Measurements from ENCODE around the gene BEND7.
"Not testable (repeated sequence)": the region's sequence is repeated elsewhere in the genome, so short reads cannot be mapped to it uniquely, and the experiment has no call there.

BEND7 gene

GRCh38 chr10:13457958-13458686 lies 70.7 kb downstream of the BEND7 start:
- H3K27ac Mint-ChIP-seq (ENCODE audit: low read depth): no peak overlapping the region
- H3K4me1 Mint-ChIP-seq: peaks cover 5% of the 10 kb centered on the region
- peaks cover 85% of the 10 kb centered on the region for H3K27me3 Mint-ChIP-seq
- no peak overlapping the region for H3K4me3 Mint-ChIP-seq
- ATAC-seq (replicated peaks; ENCODE audit: extremely low read depth, poor library complexity, severe bottlenecking) (no peak), DNase-seq (ENCODE audit: low spot score in 2 of 2) (no peak)
- H3K9me3 Mint-ChIP-seq: no peaks in the 10 kb centered on the region
- no peaks in the 10 kb centered on the region for H3K36me3 Mint-ChIP-seq (ENCODE audit: insufficient read depth)

GRCh38 chr10:13453896-13454295 lies 74.9 kb downstream of the BEND7 start:
- DNase-seq (ENCODE audit: low spot score in 2 of 2) (no peak), ATAC-seq (replicated peaks; ENCODE audit: extremely low read depth, poor library complexity, severe bottlenecking) (no peak)
- Mint-ChIP-seq H3K9me3 (no peaks in the 10 kb centered on the region), H3K36me3 (ENCODE audit: insufficient read depth) (no peaks in the 10 kb centered on the region), H3K4me1 (peaks cover 5% of the 10 kb centered on the region), H3K27me3 (peaks cover 69% of the 10 kb centered on the region), H3K27ac (ENCODE audit: low read depth) (no peak overlapping the region), H3K4me3 (no peak overlapping the region)

GRCh38 chr10:13450069-13450468 lies 78.7 kb downstream of the BEND7 start:
- peaks cover 5% of the 10 kb centered on the region for H3K4me1 Mint-ChIP-seq
- H3K4me3 Mint-ChIP-seq: no peak overlapping the region
- ATAC-seq (replicated peaks; ENCODE audit: extremely low read depth, poor library complexity, severe bottlenecking): no peak
- H3K27ac Mint-ChIP-seq (ENCODE audit: low read depth): no peak overlapping the region
- no peaks in the 10 kb centered on the region for H3K36me3 Mint-ChIP-seq (ENCODE audit: insufficient read depth)
- H3K9me3 Mint-ChIP-seq: no peaks in the 10 kb centered on the region
- peaks cover 62% of the 10 kb centered on the region for H3K27me3 Mint-ChIP-seq
- no peak for DNase-seq (ENCODE audit: low spot score in 2 of 2)

GRCh38 chr10:13449296-13449695 lies 79.5 kb downstream of the BEND7 start:
- no peak for DNase-seq (ENCODE audit: low spot score in 2 of 2)
- no peaks in the 10 kb centered on the region for H3K9me3 Mint-ChIP-seq
- peaks cover 58% of the 10 kb centered on the region for H3K27me3 Mint-ChIP-seq
- H3K4me3 Mint-ChIP-seq: no peak overlapping the region
- no peaks in the 10 kb centered on the region for H3K36me3 Mint-ChIP-seq (ENCODE audit: insufficient read depth)
- no peak overlapping the region for H3K27ac Mint-ChIP-seq (ENCODE audit: low read depth)
- no peak for ATAC-seq (replicated peaks; ENCODE audit: extremely low read depth, poor library complexity, severe bottlenecking)
- peaks cover 5% of the 10 kb centered on the region for H3K4me1 Mint-ChIP-seq

- no peak overlapping the region for H3K4me3 Mint-ChIP-seq
- DNase-seq (ENCODE audit: low spot score in 2 of 2): no peak
- no peaks in the 10 kb centered on the region for H3K36me3 Mint-ChIP-seq (ENCODE audit: insufficient read depth)
- H3K4me1 Mint-ChIP-seq: no peaks in the 10 kb centered on the region
- no peak overlapping the region for H3K27ac Mint-ChIP-seq (ENCODE audit: low read depth)
- no peaks in the 10 kb centered on the region for H3K9me3 Mint-ChIP-seq
- no peak for ATAC-seq (replicated peaks; ENCODE audit: extremely low read depth, poor library complexity, severe bottlenecking)
- H3K27me3 Mint-ChIP-seq: peaks cover 48% of the 10 kb centered on the region
Measured at GRCh38 chr10:13448216-13448615, 80.6 kb downstream of the BEND7 start.

DNA sequence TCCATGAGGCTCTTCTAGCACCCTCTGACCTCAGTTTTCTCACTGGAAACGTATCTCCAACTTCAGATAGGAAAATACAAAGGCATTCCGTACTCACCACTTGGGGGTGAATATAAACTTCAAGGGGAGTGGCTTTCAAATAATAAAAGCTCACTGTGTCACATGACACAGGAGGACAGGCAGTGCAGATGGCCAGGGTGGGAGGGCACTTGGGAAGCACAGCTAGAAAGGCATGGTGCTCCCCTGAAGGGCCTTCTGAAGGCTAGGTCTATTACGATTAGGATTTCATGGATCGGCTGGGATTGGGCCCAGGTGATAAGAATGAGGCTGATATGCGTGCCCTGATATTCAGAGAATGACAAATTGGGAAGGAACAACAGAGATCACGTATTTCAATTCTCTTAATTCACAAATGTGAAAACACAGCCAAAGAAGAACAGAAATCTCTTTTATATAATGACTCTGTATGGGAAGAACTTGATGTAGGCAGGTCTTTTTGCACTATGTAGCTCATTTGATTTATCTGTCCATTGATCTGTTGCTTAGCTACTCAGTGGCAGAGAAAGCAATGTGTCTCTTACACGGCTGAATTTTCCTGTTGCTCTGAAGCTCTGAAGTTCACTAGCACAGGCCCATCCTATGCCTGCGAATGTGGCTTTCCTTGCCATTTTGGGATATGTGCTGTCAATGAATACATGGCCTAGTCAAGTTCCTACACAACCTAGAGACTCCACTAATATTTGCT lies 83.0 kb downstream of the BEND7 start:
- H3K4me1 Mint-ChIP-seq: no peaks in the 10 kb centered on the region
- peaks cover 65% of the 10 kb centered on the region for H3K27me3 Mint-ChIP-seq
- DNase-seq (ENCODE audit: low spot score in 2 of 2) (no peak), ATAC-seq (replicated peaks; ENCODE audit: extremely low read depth, poor library complexity, severe bottlenecking) (no peak)
- no peaks in the 10 kb centered on the region for H3K9me3 Mint-ChIP-seq
- H3K36me3 Mint-ChIP-seq (ENCODE audit: insufficient read depth): no peaks in the 10 kb centered on the region
- no peak overlapping the region for H3K27ac Mint-ChIP-seq (ENCODE audit: low read depth)
- no peak overlapping the region for H3K4me3 Mint-ChIP-seq

DNA sequence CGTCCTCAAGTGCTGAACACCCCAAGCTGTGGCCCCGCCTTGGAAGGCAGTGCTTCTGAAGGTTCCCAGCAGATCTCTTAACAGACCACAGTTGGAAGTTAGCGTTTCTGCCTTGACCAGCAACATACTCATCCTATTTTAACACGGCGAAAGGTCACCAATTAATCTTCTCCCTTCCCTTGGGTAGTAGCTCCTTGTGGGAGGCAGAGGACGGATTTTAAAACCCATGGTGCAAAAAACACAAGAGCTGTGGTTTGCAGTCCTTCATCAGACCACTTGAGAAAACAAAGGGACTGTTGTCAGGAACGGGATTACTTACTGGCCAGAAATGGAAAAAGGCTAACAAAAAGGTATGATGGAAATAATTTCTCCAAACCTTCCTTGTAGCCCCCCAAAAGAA lies 87.3 kb downstream of the BEND7 start:
- ATAC-seq (replicated peaks; ENCODE audit: extremely low read depth, poor library complexity, severe bottlenecking) (no peak), DNase-seq (ENCODE audit: low spot score in 2 of 2) (no peak)
- no peak overlapping the region for H3K4me3 Mint-ChIP-seq
- H3K27ac Mint-ChIP-seq (ENCODE audit: low read depth): no peak overlapping the region
- H3K9me3 Mint-ChIP-seq: no peaks in the 10 kb centered on the region
- peaks cover 81% of the 10 kb centered on the region for H3K27me3 Mint-ChIP-seq
- no peaks in the 10 kb centered on the region for H3K36me3 Mint-ChIP-seq (ENCODE audit: insufficient read depth)
- H3K4me1 Mint-ChIP-seq: peaks cover 8% of the 10 kb centered on the region

- H3K27me3 Mint-ChIP-seq: peaks cover 75% of the 10 kb centered on the region
- no peak overlapping the region for H3K27ac Mint-ChIP-seq (ENCODE audit: low read depth)
- peak; percentile 71 for ATAC-seq (replicated peaks; ENCODE audit: extremely low read depth, poor library complexity, severe bottlenecking)
- H3K9me3 Mint-ChIP-seq: no peaks in the 10 kb centered on the region
- peaks cover 8% of the 10 kb centered on the region for H3K4me1 Mint-ChIP-seq
- H3K4me3 Mint-ChIP-seq: peak overlapping the region; percentile 62
- H3K36me3 Mint-ChIP-seq (ENCODE audit: insufficient read depth): no peaks in the 10 kb centered on the region
- peak; percentile 34 to 47 for DNase-seq (ENCODE audit: low spot score in 2 of 2)
Measured at GRCh38 chr10:13440185-13441061, 88.4 kb downstream of the BEND7 start.

GRCh38 chr10:13439313-13440184 lies 89.3 kb downstream of the BEND7 start:
- no peaks in the 10 kb centered on the region for H3K9me3 Mint-ChIP-seq
- H3K27ac Mint-ChIP-seq (ENCODE audit: low read depth): no peak overlapping the region
- H3K4me1 Mint-ChIP-seq: peaks cover 8% of the 10 kb centered on the region
- peaks cover 68% of the 10 kb centered on the region for H3K27me3 Mint-ChIP-seq
- H3K36me3 Mint-ChIP-seq (ENCODE audit: insufficient read depth): no peaks in the 10 kb centered on the region
- peak overlapping the region; percentile 62 for H3K4me3 Mint-ChIP-seq
- no peak for DNase-seq (ENCODE audit: low spot score in 2 of 2)
- no peak for ATAC-seq (replicated peaks; ENCODE audit: extremely low read depth, poor library complexity, severe bottlenecking)

DNA sequence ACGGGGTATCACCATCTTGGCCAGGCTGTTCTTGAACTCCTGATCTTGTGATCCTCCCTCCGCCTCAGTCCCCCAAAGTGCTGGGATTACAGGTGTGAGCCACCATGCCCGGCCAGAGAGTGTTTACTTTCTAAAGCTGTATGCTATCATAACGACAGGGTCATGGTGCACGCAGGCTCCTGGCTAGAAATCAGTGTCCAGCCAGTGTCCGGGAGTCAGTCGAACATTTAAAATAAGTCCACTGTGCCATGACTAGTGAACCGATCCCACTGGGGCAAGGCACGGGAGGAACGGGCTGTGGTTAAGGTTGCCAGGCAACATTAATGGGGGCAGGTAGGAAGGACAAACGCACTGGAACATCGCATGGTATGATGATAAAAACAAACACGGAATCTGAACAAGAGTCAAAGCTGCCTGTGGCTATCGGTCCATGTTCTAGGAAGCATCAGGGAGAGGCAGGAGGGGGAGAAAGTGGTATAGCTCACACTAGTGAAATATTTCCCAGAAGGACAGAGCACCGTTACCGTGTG lies 91.7 kb downstream of the BEND7 start:
- Mint-ChIP-seq H3K36me3 (ENCODE audit: insufficient read depth) (no peaks in the 10 kb centered on the region), H3K4me3 (no peak overlapping the region), H3K4me1 (peaks cover 8% of the 10 kb centered on the region), H3K27ac (ENCODE audit: low read depth) (no peak overlapping the region), H3K27me3 (peaks cover 55% of the 10 kb centered on the region), H3K9me3 (no peaks in the 10 kb centered on the region)
- no peak for ATAC-seq (replicated peaks; ENCODE audit: extremely low read depth, poor library complexity, severe bottlenecking)
- DNase-seq (ENCODE audit: low spot score in 2 of 2): no peak

DNA sequence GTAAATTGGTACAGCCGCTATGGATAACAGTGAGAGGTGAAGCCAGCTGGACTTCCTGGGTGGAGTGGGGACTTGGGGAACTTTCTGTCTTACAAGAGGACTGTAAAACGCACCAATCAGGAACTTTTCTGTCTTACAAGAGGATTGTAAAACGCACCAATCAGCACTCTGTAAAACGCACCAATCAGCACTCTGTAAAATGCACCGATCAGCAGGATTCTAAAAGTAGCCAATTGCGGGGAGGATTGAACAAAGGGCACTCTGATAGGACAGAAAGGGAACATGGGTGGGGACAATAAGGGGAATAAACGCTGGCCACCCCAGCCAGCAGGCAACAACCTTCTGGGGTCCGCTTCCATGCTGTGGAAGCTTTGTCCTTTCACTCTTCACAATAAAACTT lies 100.9 kb downstream of the BEND7 start:
- H3K9me3 Mint-ChIP-seq; H3K4me3 Mint-ChIP-seq; H3K4me1 Mint-ChIP-seq; H3K36me3 Mint-ChIP-seq (ENCODE audit: insufficient read depth); ATAC-seq (replicated peaks; ENCODE audit: extremely low read depth, poor library complexity, severe bottlenecking); DNase-seq (ENCODE audit: low spot score in 2 of 2); H3K27ac Mint-ChIP-seq (ENCODE audit: low read depth): not testable (repeated sequence)
- peaks cover 75% of the 10 kb centered on the region for H3K27me3 Mint-ChIP-seq

GRCh38 chr10:13425397-13425796 lies 103.4 kb downstream of the BEND7 start:
- H3K36me3 Mint-ChIP-seq (ENCODE audit: insufficient read depth): peaks cover 2% of the 10 kb centered on the region
- peaks cover 6% of the 10 kb centered on the region for H3K9me3 Mint-ChIP-seq
- no peaks in the 10 kb centered on the region for H3K4me1 Mint-ChIP-seq
- DNase-seq (ENCODE audit: low spot score in 2 of 2) (no peak), ATAC-seq (replicated peaks; ENCODE audit: extremely low read depth, poor library complexity, severe bottlenecking) (no peak)
- H3K27ac Mint-ChIP-seq (ENCODE audit: low read depth): no peak overlapping the region
- H3K27me3 Mint-ChIP-seq: peaks cover 72% of the 10 kb centered on the region
- H3K4me3 Mint-ChIP-seq: no peak overlapping the region
